HCEC 1CT (cell line): ENCODE measurements around the gene TOMM5.

Experiments
- DNase-seq: peaks from one replicate; pipeline ENCODE4 v3.0.0-alpha.2; 2017

The TOMM5 gene

GRCh38 chr9:37561682-37562081 is 30.7 kb downstream of the TOMM5 start:
- no peak for DNase-seq

- DNase-seq: no peak
Measured at GRCh38 chr9:37559855-37560592, 32.4 kb downstream of the TOMM5 start.

- no peak for DNase-seq
Measured at GRCh38 chr9:37559125-37559524, 33.3 kb downstream of the TOMM5 start.

GRCh38 chr9:37555786-37556185 is 36.6 kb downstream of the TOMM5 start:
- peak; percentile 49 for DNase-seq

- no peak for DNase-seq
Measured at GRCh38 chr9:37554318-37554717, 38.1 kb downstream of the TOMM5 start.

- DNase-seq: no peak
Measured at GRCh38 chr9:37551888-37552287, 40.5 kb downstream of the TOMM5 start.

GRCh38 chr9:37551468-37551867 is 40.9 kb downstream of the TOMM5 start:
- DNase-seq: no peak

GRCh38 chr9:37550781-37551180 is 41.6 kb downstream of the TOMM5 start:
- DNase-seq: peak; percentile 32

GRCh38 chr9:37549527-37549926 is 42.9 kb downstream of the TOMM5 start:
- no peak for DNase-seq

- DNase-seq: no peak
Measured at GRCh38 chr9:37547328-37547878, 45.0 kb downstream of the TOMM5 start.

GRCh38 chr9:37543468-37543867 is 48.9 kb downstream of the TOMM5 start:
- DNase-seq: no peak

GRCh38 chr9:37542895-37543294 is 49.5 kb downstream of the TOMM5 start:
- no peak for DNase-seq

GRCh38 chr9:37542488-37542887 is 49.9 kb downstream of the TOMM5 start:
- DNase-seq: no peak

GRCh38 chr9:37541465-37541864 is 50.9 kb downstream of the TOMM5 start:
- DNase-seq: no peak

GRCh38 chr9:37540634-37541033 is 51.8 kb downstream of the TOMM5 start:
- DNase-seq: no peak

GRCh38 chr9:37539634-37540033 is 52.8 kb downstream of the TOMM5 start:
- DNase-seq: no peak
